Right ventricle myocardium superior (tissue), 1 donor: ENCODE data around the gene COP1. TPM values are rescaled to one million over a fixed set of nuclear protein-coding genes. Genes with fewer than 3 reads are reported as not detected.
"Not testable (repeated sequence)": the region's sequence is repeated elsewhere in the genome, so short reads cannot be mapped to it uniquely, and the experiment has no call there.

ENCODE experiments used
- ATAC-seq: fragments of 200-7000 bp; cut with Tn5 transposase; one replicate; pipeline ENCODE4 v1.9.1; 2020; ENCODE audit warnings: mild to moderate bottlenecking; ENCODE audit not compliant: poor library complexity
- DNase-seq: peaks from one replicate; pipeline ENCODE4 v3.0.0-alpha.2; 2020
- intact Hi-C: fragments of 100-400 bp; cut with DNase I; formaldehyde crosslinking; loops from one replicate; pipeline ENCODE4 v1.11.2; 2022
- total RNA-seq: library from RNA; stranded (reverse); fragmentation: NEBNext Ultra II Directional; extraction: Animal tissue kit (Norgen Biotek cat#: 25700); gene quantifications from one replicate; pipeline ENCODE4 v1.2.1, GENCODE V29; 2021
- donor health status: DM: no; HTN: yes; CAD: no; lungs with severe emphysema.

The COP1 gene
- total RNA-seq, 1 donor from 2014 or later, result 20.5 TPM

- ATAC-seq, result no peak
- DNase-seq, result no peak
- intact Hi-C loops, result no loop called here
These were observed 56.9 kb downstream of the COP1 start for GRCh38 chr1:176149939-176150807.

- ATAC-seq (no peak), DNase-seq (no peak)
- intact Hi-C loops, result no loop called here
These were observed 62.6 kb downstream of the COP1 start for GRCh38 chr1:176144526-176144925.

- intact Hi-C loops, result no loop called here
- DNase-seq, result no peak
- ATAC-seq, result no peak
These were observed 64.1 kb downstream of the COP1 start for GRCh38 chr1:176142973-176143372.

GRCh38 chr1:176141449-176141848 lies 65.6 kb downstream of the COP1 start:
- no peak for ATAC-seq
- no peak for DNase-seq
- intact Hi-C loops, result no loop called here

- no peak for ATAC-seq
- no peak for DNase-seq
- intact Hi-C loops, result no loop called here
These were observed 70.2 kb downstream of the COP1 start for GRCh38 chr1:176136891-176137290.

GRCh38 chr1:176134666-176135065 lies 72.4 kb downstream of the COP1 start:
- intact Hi-C loops, result no loop called here
- DNase-seq, result no peak
- no peak for ATAC-seq

GRCh38 chr1:176122282-176122681 lies 84.8 kb downstream of the COP1 start:
- DNase-seq, result no peak
- intact Hi-C loops, result no loop called here

GRCh38 chr1:176119549-176119948 lies 87.5 kb downstream of the COP1 start:
- ATAC-seq, result no peak
- intact Hi-C loops, result no loop called here
- no peak for DNase-seq

More at GRCh38 chr1:176122282-176122681, 84.8 kb downstream of the COP1 start:
- ATAC-seq, result no peak

- no peak for ATAC-seq
- DNase-seq, result no peak
- intact Hi-C loops, result no loop called here
These were observed 88.1 kb downstream of the COP1 start for GRCh38 chr1:176118985-176119384.

- intact Hi-C loops, result no loop called here
- ATAC-seq (no peak), DNase-seq (no peak)
These were observed 95.3 kb downstream of the COP1 start for GRCh38 chr1:176111835-176112234.

GRCh38 chr1:176110203-176110602 lies 96.9 kb downstream of the COP1 start:
- intact Hi-C loops, result no loop called here
- DNase-seq (no peak), ATAC-seq (no peak)

- DNase-seq (no peak), ATAC-seq (no peak)
- intact Hi-C loops, result no loop called here
These were observed 104.2 kb downstream of the COP1 start for GRCh38 chr1:176102768-176103350.

GRCh38 chr1:176101951-176102642 lies 105.0 kb downstream of the COP1 start:
- no peak for ATAC-seq
- intact Hi-C loops, result no loop called here

GRCh38 chr1:176098560-176098959 lies 108.5 kb downstream of the COP1 start:
- DNase-seq (no peak), ATAC-seq (no peak)
- intact Hi-C loops, result no loop called here

More at GRCh38 chr1:176101951-176102642, 105.0 kb downstream of the COP1 start:
- no peak for DNase-seq

GRCh38 chr1:176096015-176096414 lies 111.1 kb downstream of the COP1 start:
- no peak for DNase-seq
- no peak for ATAC-seq
- intact Hi-C loops, result no loop called here

- intact Hi-C loops, result no loop called here
- no peak for ATAC-seq
- DNase-seq, result no peak
These were observed 116.3 kb downstream of the COP1 start for GRCh38 chr1:176090766-176091165.

- DNase-seq, ATAC-seq, intact Hi-C loops: not testable (repeated sequence)
These were observed 119.3 kb downstream of the COP1 start for GRCh38 chr1:176087746-176088145.

- ATAC-seq, result peak; percentile 68
- DNase-seq, result no peak
- intact Hi-C loops, result loop anchor here (5.0 to 10.0 kb wide), 2 partner anchors 591 to 699 kb away; no protein-coding TSS in a partner anchor
These were observed 133.4 kb downstream of the COP1 start for GRCh38 chr1:176073524-176074157.

GRCh38 chr1:176068901-176069300 lies 138.2 kb downstream of the COP1 start:
- DNase-seq, result no peak
- no peak for ATAC-seq
- intact Hi-C loops, result no loop called here
